Esophagus (tissue), 2 donors: ENCODE data around the gene FLOT1. TPM values are rescaled to one million over a fixed set of nuclear protein-coding genes. Genes with fewer than 3 reads are reported as not detected.
"Not testable (repeated sequence)": the region's sequence is repeated elsewhere in the genome, so short reads cannot be mapped to it uniquely, and the experiment has no call there.

ENCODE experiments used
- H3K27ac ChIP-seq, 2 donors: one replicate each; pipeline ENCODE4 v1.5.1; 2013; ENCODE audit warnings: low read depth in 2 of 2, mild to moderate bottlenecking in 2 of 2, inconsistent platforms in 1 of 2, low read length in 1 of 2, moderate library complexity in 1 of 2
- H3K27me3 ChIP-seq, 2 donors: one replicate each; pipeline ENCODE4 v1.6.1; 2013; ENCODE audit warnings: low read length in 2 of 2, control low read depth in 1 of 2, mild to moderate bottlenecking in 1 of 2; ENCODE audit not compliant: insufficient read depth in 2 of 2, control insufficient read depth in 1 of 2
- H3K36me3 ChIP-seq, 2 donors: one replicate each; pipeline ENCODE4 v1.6.1; 2013; ENCODE audit warnings: low read length in 1 of 2; ENCODE audit not compliant: control insufficient read depth in 2 of 2, insufficient read depth in 2 of 2
- H3K4me1 ChIP-seq, 2 donors: one replicate each; pipeline ENCODE4 v1.6.1; 2013; ENCODE audit warnings: low read length in 1 of 2; ENCODE audit not compliant: control insufficient read depth in 2 of 2, insufficient read depth in 2 of 2
- H3K4me3 ChIP-seq, 2 donors: one replicate each; pipeline ENCODE4 v1.5.1; 2013; ENCODE audit warnings: low read length in 2 of 2, mild to moderate bottlenecking in 2 of 2, low read depth in 1 of 2, moderate library complexity in 1 of 2
- H3K9me3 ChIP-seq, 2 donors: one replicate each; pipeline ENCODE4 v1.6.1; 2013; ENCODE audit warnings: mild to moderate bottlenecking in 2 of 2, low read depth in 1 of 2, low read length in 1 of 2, moderate library complexity in 1 of 2; ENCODE audit not compliant: control insufficient read depth in 2 of 2, insufficient read depth in 1 of 2
- WGBS, 2 donors: extraction: QIAGEN DNeasy Blood & Tissue Kit; methylation state at CpG; one replicate each; pipeline ENCODE4 v1.1.7; 2013; 5-methylcytosine and 5-hydroxymethylcytosine counted together
- polyA plus RNA-seq, 2 donors: library from polyadenylated mRNA; stranded (reverse); fragments of 200-250 nt; gene quantifications; one replicate each; pipeline ENCODE4 v1.2.3, GENCODE V29; 2013
- donor health status: healthy with polysubstance abuse.
- donor health status: Bipolar disorder and iron deficiency.

Gene FLOT1
- polyA plus RNA-seq, 2 donors: 80.9 to 87.0 TPM

- no peaks in the 10 kb centered on the region for H3K27me3 ChIP-seq
- peak within 1 kb of the TSS; percentile 95 to 98 for H3K27ac ChIP-seq
- WGBS, 2 donors: 0% methylated on average over 38 of the region's 38 CpGs
- H3K4me3 ChIP-seq: peak within 1 kb of the TSS; percentile 67 to 82
- peaks cover 2 to 24% of the 10 kb centered on the region in 2 donors for H3K36me3 ChIP-seq
- no peaks in the 10 kb centered on the region for H3K9me3 ChIP-seq
- H3K4me1 ChIP-seq: peaks cover 2 to 3% of the 10 kb centered on the region in 2 donors
Measured at GRCh38 chr6:30719791-30720737, 22.4 kb downstream of the FLOT1 start, which contains the start of gene TUBB. TUBB (plus strand) TSS chr6:30720352; CDS start chr6:30720507, 155 bp downstream.

DNA sequence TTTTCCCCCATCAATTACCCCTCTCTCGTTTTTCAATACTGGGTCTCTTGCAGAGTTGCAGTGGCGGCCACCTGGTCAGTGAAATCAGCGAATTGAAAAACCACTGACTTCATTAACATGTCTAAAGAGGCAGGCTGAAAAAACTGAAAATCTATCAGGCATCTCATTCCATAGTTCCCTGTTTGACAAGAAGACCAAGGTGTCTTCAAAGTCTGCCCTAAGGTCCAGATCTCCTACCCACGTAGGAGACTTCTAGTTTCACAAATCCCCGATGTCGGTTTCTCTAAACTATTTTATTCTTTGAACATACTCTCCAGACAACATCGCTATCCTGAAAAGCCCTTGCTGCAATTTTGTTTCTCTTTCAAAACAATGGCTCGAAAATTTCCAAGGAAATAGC lies 23.1 kb downstream of the FLOT1 start:
- Histone ChIP-seq H3K36me3 (peaks cover 0 to 18% of the 10 kb centered on the region in 2 donors), H3K27ac (peak overlapping the region; percentile 91 to 98), H3K27me3 (no peaks in the 10 kb centered on the region), H3K4me1 (peaks cover 2 to 3% of the 10 kb centered on the region in 2 donors), H3K9me3 (no peaks in the 10 kb centered on the region), H3K4me3 (peak overlapping the region; percentile 17 to 82)
- WGBS, 2 donors: 19 to 21% methylated on average over 8 of the region's 8 CpGs

DNA sequence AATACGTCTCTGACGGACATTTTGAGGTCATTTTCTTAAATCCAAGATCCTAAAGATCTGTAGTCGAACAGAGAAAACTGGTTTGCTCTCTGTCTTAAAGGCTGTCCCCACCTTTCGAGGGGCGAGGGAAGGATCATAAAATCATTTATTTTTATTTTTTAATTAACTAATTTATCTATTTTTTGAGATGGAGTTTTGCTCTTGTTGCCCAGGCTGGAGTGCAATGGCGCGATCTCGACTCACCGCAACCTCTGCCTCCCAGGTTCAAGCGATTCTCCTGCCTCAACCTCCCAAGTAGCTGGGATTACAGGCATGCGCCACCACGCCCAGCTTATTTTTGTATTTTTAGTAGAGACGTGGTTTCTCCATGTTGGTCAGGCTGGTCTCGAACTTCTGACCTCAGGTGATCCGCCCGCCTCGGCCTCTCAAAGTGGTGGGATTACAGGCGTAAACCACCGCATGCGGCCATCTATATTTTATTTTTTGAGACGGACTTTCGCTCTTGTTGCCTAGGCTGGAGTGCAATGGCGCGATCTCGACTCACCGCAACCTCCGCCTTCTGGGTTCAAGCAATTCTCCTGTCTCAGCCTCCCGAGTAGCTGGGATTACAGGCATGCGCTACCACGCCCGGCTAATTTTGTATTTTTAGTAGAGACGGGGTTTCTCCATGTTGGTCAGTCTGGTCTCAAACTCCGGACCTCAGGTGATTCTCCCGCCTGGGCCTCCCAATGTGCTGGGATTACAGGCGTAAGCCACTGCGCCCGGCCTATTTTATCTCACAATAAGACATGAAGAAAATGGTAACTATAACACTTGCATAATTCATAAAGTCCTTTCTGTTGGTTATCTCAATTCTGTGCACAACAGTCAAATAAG lies 24.4 kb downstream of the FLOT1 start:
- not testable (repeated sequence) for H3K4me1 ChIP-seq
- Histone ChIP-seq H3K27ac (peak overlapping the region; percentile 79 to 98), H3K4me3 (peak overlapping the region; percentile 33 to 38)

DNA sequence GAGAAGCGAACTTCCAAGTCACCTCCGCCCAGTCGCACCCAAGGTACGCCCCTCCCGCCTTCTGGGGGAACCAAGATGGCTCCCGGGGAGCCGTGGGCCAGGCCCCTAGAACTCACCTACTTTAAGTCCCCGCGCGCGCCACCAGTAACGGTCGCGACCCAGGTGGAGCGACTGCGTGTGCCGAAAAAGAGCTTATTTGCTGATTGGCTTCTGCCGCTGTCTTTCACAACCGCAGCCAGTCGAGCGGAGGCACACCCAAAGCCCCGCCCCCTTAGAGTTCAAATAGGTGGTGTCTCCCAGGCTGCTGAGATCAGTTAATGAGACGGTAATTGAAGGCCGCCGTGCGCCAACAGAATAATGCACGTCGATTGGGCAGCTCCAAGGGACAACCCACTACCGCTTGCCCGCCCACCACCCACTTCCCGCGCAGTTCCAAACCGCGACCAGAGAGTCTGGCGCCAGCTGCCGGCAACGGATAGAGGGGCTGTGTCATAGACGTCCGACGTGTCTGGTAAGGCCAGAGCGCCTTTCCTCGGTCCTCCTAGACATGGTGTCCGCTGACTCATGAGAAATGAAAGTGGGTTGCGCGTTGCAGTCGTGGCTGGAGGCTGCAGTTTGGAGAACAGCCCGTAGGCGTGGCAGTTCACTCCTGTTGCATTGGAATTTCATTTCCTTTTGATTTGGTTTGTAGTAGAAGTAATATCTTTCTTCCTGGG lies 25.2 kb downstream of the FLOT1 start, which contains the start of gene MDC1:
Gene MDC1 (minus strand): TSS at position 153 of the 716 bp plus-strand sequence. CDS start 2,106 bp downstream, outside the sequence.
- Histone ChIP-seq H3K27me3 (no peaks in the 10 kb centered on the region), H3K27ac (peak within 1 kb of the TSS; percentile 84 to 98), H3K36me3 (peaks cover under 1 to 4% of the 10 kb centered on the region in 2 donors), H3K4me1 (no peaks in the 10 kb centered on the region), H3K4me3 (peak within 1 kb of the TSS; percentile 51 to 66), H3K9me3 (no peaks in the 10 kb centered on the region)
- 0% methylated on average over 48 of the region's 48 CpGs for WGBS, 2 donors

More for the DNA sequence above, 24.4 kb downstream of the FLOT1 start:
- not testable (repeated sequence) for H3K27me3 ChIP-seq, H3K9me3 ChIP-seq, H3K36me3 ChIP-seq
- WGBS, 2 donors: 74 to 76% methylated on average over 37 of the region's 37 CpGs

GRCh38 chr6:30716879-30717128 lies 25.7 kb downstream of the FLOT1 start:
- WGBS, 2 donors: 1 to 2% methylated on average over 8 of the region's 8 CpGs

DNA sequence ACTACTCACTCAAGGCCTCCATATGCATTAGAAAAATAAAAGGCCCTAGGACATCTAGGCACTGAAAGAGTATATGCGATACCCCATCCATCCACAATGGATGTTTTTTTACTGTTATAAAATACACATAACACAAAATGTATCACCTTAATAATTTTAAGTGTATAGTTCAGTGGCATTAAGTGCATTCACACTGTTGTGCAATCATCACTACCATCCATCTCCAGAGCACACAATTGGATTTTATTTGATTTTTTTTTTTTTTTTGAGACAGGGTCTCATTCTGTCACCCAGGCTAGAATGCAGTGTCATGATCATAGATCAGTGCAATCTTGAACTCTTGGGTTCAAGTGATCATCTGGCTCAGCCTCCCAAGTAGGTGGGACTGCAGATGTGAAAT lies 28.2 kb downstream of the FLOT1 start:
- Histone ChIP-seq H3K4me3 (no peak overlapping the region), H3K36me3 (peaks cover 0 to 7% of the 10 kb centered on the region in 2 donors)

More at GRCh38 chr6:30716879-30717128, 25.7 kb downstream of the FLOT1 start:
- no peaks in the 10 kb centered on the region for H3K27me3 ChIP-seq
- no peaks in the 10 kb centered on the region for H3K4me1 ChIP-seq
- no peaks in the 10 kb centered on the region for H3K9me3 ChIP-seq
- peaks cover 0 to 7% of the 10 kb centered on the region in 2 donors for H3K36me3 ChIP-seq
- peak overlapping the region; percentile 51 to 66 for H3K4me3 ChIP-seq
- H3K27ac ChIP-seq: peak overlapping the region; percentile 84 to 98

DNA sequence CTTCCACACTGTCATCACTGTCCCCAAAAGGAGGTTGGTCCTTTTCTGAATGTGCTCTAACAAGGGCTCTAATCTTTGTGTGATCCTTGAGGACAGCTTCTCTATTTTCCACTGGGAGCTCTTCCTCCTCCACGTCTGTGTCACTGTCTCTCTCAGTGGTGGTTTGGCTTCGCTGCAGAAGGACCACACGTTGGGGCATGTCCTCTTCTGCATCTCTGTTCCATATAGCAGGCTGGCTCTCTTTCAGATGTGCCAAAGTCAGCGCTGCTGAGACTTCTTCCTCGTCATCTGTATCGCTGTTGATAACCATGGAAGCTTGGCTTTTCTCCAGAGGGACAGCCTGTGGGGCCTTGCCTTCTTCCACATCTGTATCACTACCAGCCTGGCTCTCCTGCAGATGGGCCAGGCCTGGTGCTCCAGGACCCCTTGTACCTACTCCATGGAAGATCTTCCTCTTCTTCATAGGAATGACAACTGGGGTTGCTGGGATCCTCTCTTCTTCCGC lies 30.0 kb downstream of the FLOT1 start:
- Histone ChIP-seq H3K27me3 (no peaks in the 10 kb centered on the region), H3K9me3 (no peaks in the 10 kb centered on the region), H3K36me3 (peaks cover 0 to 7% of the 10 kb centered on the region in 2 donors), H3K27ac (peak overlapping the region in 1 of 2 donors; percentile 37), H3K4me3 (no peak overlapping the region), H3K4me1 (no peaks in the 10 kb centered on the region)
- 64 to 74% methylated on average over 7 of the region's 7 CpGs for WGBS, 2 donors

More for the DNA sequence above, 28.2 kb downstream of the FLOT1 start:
- Histone ChIP-seq H3K4me1 (no peaks in the 10 kb centered on the region), H3K27ac (no peak overlapping the region), H3K27me3 (no peaks in the 10 kb centered on the region), H3K9me3 (no peaks in the 10 kb centered on the region)
- 97 to 98% methylated on average over 1 of the region's 1 CpG for WGBS, 2 donors

GRCh38 chr6:30711758-30712380 lies 30.6 kb downstream of the FLOT1 start:
- Histone ChIP-seq H3K4me3 (no peak overlapping the region), H3K36me3 (peaks cover 0 to 7% of the 10 kb centered on the region in 2 donors), H3K9me3 (no peaks in the 10 kb centered on the region), H3K27me3 (no peaks in the 10 kb centered on the region), H3K4me1 (no peaks in the 10 kb centered on the region), H3K27ac (no peak overlapping the region)
- WGBS, 2 donors: 89 to 90% methylated on average over 1 of the region's 1 CpG
